GM12873 (cell line): Measurements from ENCODE around the gene SCGB1A1.

ENCODE experiments used
- CTCF ChIP-seq: IDR thresholded peaks from 2 replicates; pipeline ENCODE4 v1.5.1; 2012; ENCODE audit warnings: low read depth, mild to moderate bottlenecking, moderate library complexity, low read length, control low read depth; ENCODE audit not compliant: insufficient read depth; ENCODE audit errors: missing control alignments

Gene SCGB1A1

GRCh38 chr11:62404901-62405300, 13.9 kb upstream of the SCGB1A1 start:
- no peak for TF ChIP-seq CTCF

GRCh38 chr11:62406034-62406433, 12.8 kb upstream of the SCGB1A1 start:
- no peak for TF ChIP-seq CTCF

GRCh38 chr11:62409831-62410230, 9.0 kb upstream of the SCGB1A1 start:
- no peak for TF ChIP-seq CTCF

GRCh38 chr11:62410972-62411371, 7.9 kb upstream of the SCGB1A1 start:
- no peak for TF ChIP-seq CTCF

GRCh38 chr11:62411524-62411923, 7.3 kb upstream of the SCGB1A1 start:
- no peak for TF ChIP-seq CTCF

GRCh38 chr11:62413060-62413696, 5.7 kb upstream of the SCGB1A1 start:
- TF ChIP-seq CTCF = no peak

GRCh38 chr11:62416596-62416995, 2.2 kb upstream of the SCGB1A1 start:
- TF ChIP-seq CTCF = no peak
